Measurements from ENCODE around the gene CDC37.
"Not testable (repeated sequence)": the region's sequence is repeated elsewhere in the genome, so short reads cannot be mapped to it uniquely, and the experiment has no call there.

Gene CDC37

GRCh38 chr19:10417541-10418234 is 14.3 kb upstream of the CDC37 start:
- TF ChIP-seq CTCF (IDR thresholded peaks at IDR 0.05; ENCODE audit: low read depth, low read length, missing control alignments): no peak
- in situ Hi-C loops (cut with HindIII; ENCODE audit: low sequenced_read_pairs): no loop called here
- H3K4me3 ChIP-seq (ENCODE audit: low read depth, low read length): no peak overlapping the region
- DNase-seq (ENCODE audit: low read depth): no peak

GRCh38 chr19:10416380-10417257 is 13.3 kb upstream of the CDC37 start:
- DNase-seq (ENCODE audit: low read depth): peak; percentile 50
- in situ Hi-C loops (cut with HindIII; ENCODE audit: low sequenced_read_pairs): no loop called here
- peak; percentile 79 for TF ChIP-seq CTCF (IDR thresholded peaks at IDR 0.05; ENCODE audit: low read depth, low read length, missing control alignments)
- peak overlapping the region; percentile 42 for H3K4me3 ChIP-seq (ENCODE audit: low read depth, low read length)

GRCh38 chr19:10416083-10416379 is 12.7 kb upstream of the CDC37 start:
- no peak for DNase-seq (ENCODE audit: low read depth)
- H3K4me3 ChIP-seq (ENCODE audit: low read depth, low read length): peak overlapping the region; percentile 42
- no peak for TF ChIP-seq CTCF (IDR thresholded peaks at IDR 0.05; ENCODE audit: low read depth, low read length, missing control alignments)
- in situ Hi-C loops (cut with HindIII; ENCODE audit: low sequenced_read_pairs): no loop called here

GRCh38 chr19:10412257-10412977 is 9.1 kb upstream of the CDC37 start:
- H3K4me3 ChIP-seq (ENCODE audit: low read depth, low read length): no peak overlapping the region
- no peak for TF ChIP-seq CTCF (IDR thresholded peaks at IDR 0.05; ENCODE audit: low read depth, low read length, missing control alignments)
- in situ Hi-C loops (cut with HindIII; ENCODE audit: low sequenced_read_pairs): no loop called here
- no peak for DNase-seq (ENCODE audit: low read depth)

GRCh38 chr19:10411224-10411623 is 7.9 kb upstream of the CDC37 start:
- DNase-seq (ENCODE audit: low read depth); H3K4me3 ChIP-seq (ENCODE audit: low read depth, low read length); in situ Hi-C loops (cut with HindIII; ENCODE audit: low sequenced_read_pairs): not testable (repeated sequence)

GRCh38 chr19:10408511-10409283 is 5.4 kb upstream of the CDC37 start:
- no peak for TF ChIP-seq CTCF (IDR thresholded peaks at IDR 0.05; ENCODE audit: low read depth, low read length, missing control alignments)
- DNase-seq (ENCODE audit: low read depth): no peak
- in situ Hi-C loops (cut with HindIII; ENCODE audit: low sequenced_read_pairs): loop anchor here (10.0 kb wide), 1 partner anchor 124 kb away; the partner anchor contains the start of genes ICAM4 and ICAM5
- no peak overlapping the region for H3K4me3 ChIP-seq (ENCODE audit: low read depth, low read length)
